CD4-positive, alpha-beta T cell treated with Interleukin-6 for 4 hours (primary cell): Measurements from ENCODE around the gene FSTL3.
A peak's percentile ranks its signal among the peaks of the same experiment; 100 is the strongest.
"Not testable (repeated sequence)": the region's sequence is repeated elsewhere in the genome, so short reads cannot be mapped to it uniquely, and the experiment has no call there.

Experiments
- DNase-seq: peaks from one replicate; pipeline ENCODE4 v3.0.0-alpha.2; 2020; ENCODE audit warnings: mixed read lengths

FSTL3 gene

DNA sequence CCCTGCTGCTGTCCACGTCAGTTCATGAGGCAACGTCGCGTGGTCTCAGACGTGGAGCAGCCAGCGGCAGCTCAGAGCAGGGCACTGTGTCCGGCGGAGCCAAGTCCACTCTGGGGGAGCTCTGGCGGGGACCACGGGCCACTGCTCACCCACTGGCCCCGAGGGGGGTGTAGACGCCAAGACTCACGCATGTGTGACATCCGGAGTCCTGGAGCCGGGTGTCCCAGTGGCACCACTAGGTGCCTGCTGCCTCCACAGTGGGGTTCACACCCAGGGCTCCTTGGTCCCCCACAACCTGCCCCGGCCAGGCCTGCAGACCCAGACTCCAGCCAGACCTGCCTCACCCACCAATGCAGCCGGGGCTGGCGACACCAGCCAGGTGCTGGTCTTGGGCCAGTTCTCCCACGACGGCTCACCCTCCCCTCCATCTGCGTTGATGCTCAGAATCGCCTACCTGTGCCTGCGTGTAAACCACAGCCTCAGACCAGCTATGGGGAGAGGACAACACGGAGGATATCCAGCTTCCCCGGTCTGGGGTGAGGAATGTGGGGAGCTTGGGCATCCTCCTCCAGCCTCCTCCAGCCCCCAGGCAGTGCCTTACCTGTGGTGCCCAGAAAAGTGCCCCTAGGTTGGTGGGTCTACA lies 6.6 kb downstream of the FSTL3 start:
- no peak for DNase-seq

DNA sequence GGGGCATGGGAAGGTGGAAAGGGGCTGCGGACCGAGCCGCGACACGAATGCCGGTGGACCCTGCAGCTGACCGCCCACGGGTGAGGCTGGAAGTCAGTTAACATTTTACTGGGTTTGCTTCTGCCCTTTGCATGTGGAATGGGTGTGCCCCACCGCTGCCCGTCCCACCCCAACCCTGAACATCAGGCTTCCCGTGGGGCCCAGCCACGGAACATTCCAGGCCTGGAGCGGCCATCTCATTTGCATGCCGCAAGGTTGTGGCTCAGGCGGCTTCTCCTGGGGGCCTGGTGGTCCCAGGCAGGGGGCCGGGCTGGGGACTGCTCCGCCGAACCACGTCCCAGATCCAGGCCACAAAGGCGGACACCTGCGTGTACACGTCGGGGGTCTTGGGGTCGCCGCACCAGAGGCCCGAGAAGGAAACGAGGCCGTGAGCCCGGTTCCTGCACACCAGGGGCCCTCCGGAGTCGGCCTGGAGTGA lies 9.3 kb downstream of the FSTL3 start:
- DNase-seq: no peak

DNA sequence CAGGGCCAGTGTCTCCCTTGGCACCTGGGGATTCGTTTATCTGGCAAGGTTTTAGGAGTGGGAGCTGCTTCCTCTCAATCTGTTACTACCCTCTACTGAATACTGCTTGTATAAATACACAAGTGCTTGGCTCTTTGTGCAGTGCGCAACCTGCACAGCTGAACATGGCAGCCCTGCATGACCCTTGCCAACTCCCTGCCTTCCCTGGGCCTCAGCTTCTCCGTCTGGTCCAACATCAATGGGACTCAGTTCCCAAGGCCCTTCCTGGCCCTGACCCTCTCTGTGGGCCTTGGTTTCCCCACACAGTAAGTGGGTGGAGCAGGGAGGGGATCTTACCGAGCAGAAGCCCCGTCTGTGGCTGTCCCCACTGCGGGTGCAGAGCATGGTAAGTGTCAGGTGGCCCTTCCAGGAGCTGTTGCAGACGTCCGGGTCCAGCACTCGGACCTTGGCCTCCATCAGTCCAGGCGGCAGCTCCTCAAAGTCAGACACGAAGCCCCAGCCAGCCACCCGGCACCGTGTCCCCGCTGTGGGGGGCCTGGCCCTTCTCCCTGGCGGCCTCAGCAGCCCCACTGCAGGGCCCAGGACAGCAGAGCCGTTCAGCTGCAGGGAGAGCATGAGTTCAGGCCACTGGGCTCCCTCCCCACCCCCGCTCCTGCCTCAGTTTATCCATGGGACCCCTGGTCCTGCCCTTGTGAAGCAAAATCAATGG lies 10.6 kb downstream of the FSTL3 start:
- no peak for DNase-seq

DNA sequence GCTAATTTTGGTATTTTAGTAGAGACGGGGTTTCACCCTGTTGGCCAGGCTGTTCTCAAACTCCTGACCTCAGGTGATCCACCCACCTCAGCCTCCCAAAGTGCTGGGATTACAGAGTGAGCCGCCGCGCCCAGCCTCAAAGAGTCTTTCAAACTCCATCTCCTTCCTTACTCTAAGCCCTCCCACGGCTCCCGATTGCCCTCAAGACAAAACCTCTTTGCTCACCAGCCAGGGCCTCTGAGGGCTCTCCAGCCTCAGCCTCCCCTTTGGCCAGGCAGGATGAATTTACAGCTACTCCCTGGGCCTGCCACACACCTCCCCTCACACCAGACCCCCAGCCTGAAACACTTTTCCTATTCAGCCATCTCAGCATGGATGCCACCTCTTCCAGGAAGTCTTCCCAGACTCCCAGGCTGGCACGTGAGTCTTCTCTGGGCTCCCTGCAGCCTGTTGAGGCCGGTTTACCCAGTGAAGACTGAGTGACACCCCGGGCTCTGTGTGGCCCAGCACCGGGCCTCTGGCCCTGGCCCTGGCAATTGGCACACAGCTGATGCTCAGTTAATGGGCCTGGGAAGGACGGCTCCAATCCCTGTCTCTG lies 11.5 kb downstream of the FSTL3 start:
- DNase-seq: no peak

DNA sequence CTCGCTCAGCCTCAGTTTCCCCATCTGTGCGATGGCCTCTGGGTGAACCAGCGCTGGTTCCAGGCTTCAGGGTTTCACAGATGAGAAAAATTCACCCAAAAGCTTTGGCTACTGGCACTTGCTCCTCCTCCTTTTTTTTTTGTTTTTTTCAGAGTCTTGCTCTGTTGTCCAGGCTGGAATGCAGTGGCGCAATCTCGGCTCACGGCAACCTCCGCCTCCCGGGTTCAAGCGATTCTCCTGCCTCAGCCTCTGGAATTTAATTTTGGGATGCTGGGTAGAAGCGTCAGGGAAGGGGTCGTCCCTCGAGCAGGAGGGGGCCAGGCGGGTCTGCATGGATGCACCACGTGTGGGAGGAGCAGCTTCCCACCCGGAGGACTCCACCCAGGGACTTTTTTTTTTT lies 12.0 kb downstream of the FSTL3 start:
- DNase-seq: no peak

- DNase-seq: no peak
Observed at GRCh38 chr19:688992-689391, 12.8 kb downstream of the FSTL3 start.

GRCh38 chr19:690203-690602 lies 14.0 kb downstream of the FSTL3 start:
- DNase-seq: no peak

DNA sequence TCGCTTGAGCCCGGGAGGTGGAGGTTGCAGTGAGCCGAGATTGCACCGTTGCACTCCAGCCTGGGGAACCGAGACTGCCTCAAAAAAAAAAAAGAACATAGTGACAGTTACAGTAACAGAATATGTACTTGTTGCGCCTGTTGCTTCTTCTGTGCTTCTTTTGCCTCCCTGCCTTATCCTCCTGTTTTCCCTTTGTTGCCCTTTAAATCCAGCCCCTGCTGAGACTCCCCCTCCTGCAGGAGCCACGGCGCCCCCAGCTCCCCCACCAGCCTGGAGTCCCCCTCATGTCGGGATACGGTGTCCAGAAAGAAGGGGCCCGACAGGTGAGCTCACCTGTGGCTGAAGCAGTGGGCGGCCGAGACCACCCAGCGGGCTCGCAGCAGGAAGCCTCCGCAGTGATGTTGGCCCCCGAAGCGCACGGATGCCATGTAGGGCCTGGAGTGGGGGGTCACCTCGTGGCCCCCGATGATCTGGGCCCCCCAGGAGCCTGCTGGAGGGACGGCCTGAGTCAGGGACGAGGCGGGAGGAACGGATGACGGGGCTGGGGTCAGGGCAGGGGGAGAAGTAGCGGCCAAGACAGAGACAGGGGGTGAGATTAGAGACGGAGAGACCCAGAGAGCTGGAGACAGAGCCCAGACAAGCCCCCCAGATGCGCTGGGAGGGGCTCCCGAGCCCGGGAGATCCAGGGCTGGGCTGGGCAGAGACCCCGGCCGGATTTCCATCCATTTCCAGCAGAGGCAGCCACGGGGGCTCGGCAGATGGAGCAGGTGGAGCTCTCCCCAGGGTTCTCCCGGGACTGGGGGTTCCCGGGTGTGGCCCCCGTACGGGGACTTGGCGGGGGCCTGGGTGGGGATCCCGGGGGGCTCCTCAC lies 18.5 kb downstream of the FSTL3 start:
- DNase-seq: no peak

DNA sequence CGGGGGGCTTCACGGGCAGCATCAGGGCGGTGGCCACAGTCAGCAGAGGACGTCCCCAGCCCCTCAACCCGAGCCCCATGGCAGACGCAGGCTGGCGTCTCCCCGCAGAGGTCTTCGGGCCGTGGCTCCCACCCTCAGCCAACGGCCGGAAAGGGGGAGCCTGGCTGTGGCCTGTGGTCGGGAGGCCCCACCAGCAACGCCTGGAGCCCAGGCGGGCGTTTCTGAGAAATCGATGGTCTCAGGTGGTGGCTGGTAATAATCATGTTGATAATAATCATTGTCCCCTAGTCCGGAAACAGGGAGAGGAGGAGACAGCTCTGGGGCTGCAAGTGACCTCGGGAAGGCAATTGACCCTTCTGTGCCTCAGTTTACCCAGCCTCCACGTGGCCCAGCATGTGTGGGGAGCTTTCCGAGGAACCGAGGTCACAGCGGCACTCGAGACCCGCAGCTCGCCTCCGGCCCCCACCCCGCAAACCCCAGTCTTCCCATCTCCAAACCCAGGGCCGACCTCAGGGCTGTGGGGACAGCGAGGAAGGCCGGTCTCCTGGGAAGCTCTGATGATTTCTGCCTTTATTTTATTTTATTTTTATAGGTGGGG lies 19.3 kb downstream of the FSTL3 start, which contains the start of gene PRSS57:
Gene PRSS57, minus strand, starts transcription at position 101 of the 598 bp plus-strand sequence. Its CDS starts 22 bp downstream, at position 79.
- DNase-seq: no peak

DNA sequence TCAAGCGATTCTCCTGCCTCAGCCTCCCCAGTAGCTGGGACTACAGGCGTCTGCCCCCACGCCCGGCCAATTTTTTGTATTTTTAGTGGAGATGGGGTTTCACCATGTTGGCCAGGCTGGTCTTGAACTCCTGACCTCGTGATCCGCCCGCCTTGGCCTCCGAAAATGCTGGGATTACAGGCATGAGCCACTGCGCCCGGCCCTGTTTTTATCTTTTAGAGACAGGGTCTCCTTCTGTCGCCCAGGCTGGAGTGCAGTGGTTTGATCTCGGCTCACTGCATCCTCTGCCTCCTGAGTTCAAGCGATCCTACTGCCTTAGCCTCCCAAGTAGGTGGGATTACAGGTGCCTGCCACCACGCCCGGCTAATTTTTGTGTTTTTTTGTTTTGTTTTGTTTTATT lies 22.3 kb downstream of the FSTL3 start:
- not testable (repeated sequence) for DNase-seq

DNA sequence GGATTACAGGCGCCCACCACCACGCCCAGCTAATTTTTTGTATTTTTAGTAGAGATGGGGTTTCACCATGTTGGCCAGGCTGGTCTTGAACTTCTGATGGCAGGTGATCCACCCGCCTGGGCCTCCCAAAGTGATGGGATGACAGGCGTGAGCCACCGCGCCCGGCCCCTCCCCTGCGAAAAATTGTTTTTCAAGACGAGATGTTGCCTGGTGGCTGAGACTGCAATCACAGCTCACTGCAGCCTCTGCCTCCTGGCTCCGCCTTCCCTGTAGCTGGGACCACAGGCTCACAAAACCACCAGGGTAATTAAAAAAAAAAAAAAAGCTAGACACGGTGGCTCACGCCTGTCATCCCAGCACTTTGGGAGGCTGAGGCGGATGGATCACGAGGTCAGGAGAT lies 23.7 kb downstream of the FSTL3 start:
- not testable (repeated sequence) for DNase-seq

DNA sequence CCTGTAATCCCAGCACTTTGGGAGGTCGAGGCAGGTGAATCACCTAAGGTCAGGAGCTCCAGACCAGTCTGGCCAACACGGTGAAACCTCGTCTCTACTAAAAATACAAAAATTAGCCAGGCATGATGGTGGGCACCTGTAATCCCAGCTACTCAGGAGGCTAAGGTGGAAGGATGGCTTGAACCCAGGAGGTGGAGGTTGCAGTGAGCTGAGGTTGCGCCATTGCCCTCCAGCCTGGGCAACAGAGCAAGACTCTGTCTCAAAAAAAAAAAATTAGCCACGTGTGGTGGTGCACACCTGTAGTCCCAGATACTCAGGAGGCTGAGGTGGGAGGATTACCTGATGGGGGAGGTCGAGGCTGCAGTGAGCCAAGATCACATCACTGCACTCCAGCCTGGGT lies 26.7 kb downstream of the FSTL3 start:
- not testable (repeated sequence) for DNase-seq

DNA sequence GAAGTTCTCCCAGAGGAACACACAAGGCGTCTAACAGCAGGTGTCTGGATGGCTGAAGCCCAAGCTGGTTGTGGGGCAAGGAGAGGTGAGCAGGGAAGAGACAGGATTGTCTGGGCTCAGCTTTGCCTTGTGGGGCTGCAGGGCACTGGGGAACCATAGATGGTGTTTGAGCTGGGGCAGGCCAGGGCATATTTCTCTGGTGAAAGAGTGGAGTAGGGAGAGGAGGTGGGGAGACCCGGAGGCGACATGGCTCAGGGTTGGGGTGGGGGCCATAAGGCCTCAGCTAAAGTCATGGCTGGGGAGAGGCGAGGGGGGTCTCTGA lies 27.1 kb downstream of the FSTL3 start:
- no peak for DNase-seq

DNA sequence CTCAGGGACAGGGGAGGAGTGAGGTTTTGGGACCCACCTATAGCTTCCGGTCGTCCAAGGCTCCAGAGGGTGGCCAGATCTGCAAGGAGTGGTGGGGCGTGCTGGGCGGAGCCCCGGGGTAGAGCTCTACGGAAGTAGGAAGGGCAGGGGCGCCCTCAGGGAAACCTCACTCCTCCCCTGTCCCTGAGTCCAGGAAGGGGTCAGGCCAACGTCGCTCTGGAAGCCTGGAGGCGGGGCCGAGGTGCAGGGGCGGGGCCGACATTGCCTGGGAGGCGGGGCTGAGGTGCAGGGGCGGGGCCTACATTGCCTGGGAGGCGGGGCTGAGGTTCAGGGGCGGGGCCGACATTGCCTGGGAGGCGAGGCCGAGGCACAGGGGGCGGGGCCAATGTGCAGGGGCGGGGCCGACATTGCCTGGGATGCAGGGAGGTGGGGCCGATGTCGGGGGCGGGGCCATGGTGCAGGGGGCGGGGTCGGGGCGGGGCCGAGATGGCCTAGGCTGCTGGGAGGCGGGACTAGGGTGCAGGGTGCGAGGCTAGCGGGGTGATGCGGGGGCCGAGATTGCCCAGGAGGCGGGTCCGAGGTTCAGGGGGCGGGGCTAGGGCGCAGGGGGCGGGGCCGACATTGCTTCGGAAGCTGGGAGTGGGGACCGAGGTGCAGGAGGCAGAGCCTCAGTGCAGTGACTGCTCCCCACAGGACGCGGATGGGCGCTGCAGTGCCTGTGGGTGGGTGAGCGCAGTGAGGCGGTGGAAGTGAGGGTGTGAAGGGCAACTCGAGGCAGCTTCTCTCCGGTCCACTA lies 27.7 kb downstream of the FSTL3 start:
- peak; percentile 46 for DNase-seq

- DNase-seq: no peak
Observed at GRCh38 chr19:704447-704741, 28.2 kb downstream of the FSTL3 start.

DNA sequence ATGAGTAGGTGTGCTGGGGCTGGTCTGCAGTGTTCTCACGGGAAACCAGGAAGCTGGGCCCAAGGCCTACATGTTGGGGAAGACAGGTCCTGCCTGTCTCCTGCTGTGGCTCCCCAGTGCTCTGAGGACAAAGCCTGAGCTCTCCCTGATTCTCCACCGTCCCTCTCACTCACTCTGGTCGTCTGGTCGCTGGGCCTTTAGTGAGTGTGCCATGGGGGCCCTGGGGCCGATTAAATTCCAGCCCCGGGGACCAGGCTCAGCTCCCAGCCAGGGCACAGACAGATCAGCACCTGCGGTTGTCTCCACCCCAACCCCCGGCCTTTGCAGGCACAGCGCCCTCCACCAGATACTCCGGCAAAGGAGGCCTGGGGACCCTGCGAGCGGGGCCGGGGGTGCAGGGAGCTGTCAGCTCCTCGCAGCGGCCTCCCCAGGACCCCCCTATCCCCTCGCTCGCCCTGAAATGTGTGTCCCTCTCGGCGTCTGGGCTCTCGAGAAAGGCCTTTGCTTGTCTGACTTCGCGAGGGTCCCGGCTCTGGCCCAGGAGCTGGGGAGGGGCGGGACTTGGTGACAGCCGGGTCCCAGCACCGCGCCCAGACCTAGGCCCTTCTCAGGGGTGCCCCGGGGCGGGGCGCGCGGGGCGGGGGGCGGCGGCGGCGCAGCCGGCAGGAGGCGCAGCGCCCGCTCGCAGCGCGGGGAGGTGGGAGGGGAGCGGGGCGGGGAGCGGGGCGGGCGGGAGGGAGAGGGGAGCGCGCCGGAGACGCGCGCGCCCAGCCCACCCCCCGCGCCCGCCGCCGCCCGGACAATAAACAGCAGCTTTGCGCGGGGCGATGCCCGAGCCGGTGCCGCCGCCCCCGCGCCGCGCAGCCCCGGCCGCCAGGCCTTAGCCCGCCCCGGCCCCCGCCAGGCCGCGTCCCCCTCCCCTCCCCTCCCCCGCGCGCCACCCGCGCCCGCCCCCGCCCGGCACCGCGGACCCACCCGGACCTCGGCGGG lies 32.3 kb downstream of the FSTL3 start, which contains the start of gene PALM:
Gene PALM, plus strand, starts transcription at position 782 of the 990 bp plus-strand sequence. CDS start 212 bp downstream, outside the sequence.
- no peak for DNase-seq

- no peak for DNase-seq
Observed at GRCh38 chr19:709196-709964, 33.2 kb downstream of the FSTL3 start.

- no peak for DNase-seq
Observed at GRCh38 chr19:709965-710571, 33.9 kb downstream of the FSTL3 start.

GRCh38 chr19:710767-711166 lies 34.6 kb downstream of the FSTL3 start:
- DNase-seq: no peak
